DOHH2 (cell line): ENCODE measurements around the gene OBSCN.

Source experiments
- H3F3A ChIP-seq: fragments of 200-600 bp; sonication (generic), shearing (Covaris generic); 2 replicates; pipeline ENCODE4 v1.6.0; 2016; ENCODE audit warnings: antibody characterized with exemption, mild to moderate bottlenecking; ENCODE audit not compliant: control insufficient read depth, insufficient read depth
- H3K27ac ChIP-seq: fragments of 200-600 bp; sonication (generic); 2 replicates; pipeline ENCODE4 v1.5.1; 2014; ENCODE audit warnings: low read depth, mild to moderate bottlenecking, low read length, moderate library complexity
- H3K27me3 ChIP-seq: fragments of 200-600 bp; sonication (generic); 2 replicates; pipeline ENCODE4 v1.6.1; 2014; ENCODE audit warnings: mild to moderate bottlenecking, low read length, mixed read lengths; ENCODE audit not compliant: control insufficient read depth
- H3K36me3 ChIP-seq: fragments of 200-600 bp; sonication (generic); 2 replicates; pipeline ENCODE4 v1.6.1; 2014; ENCODE audit warnings: mild to moderate bottlenecking, low read length, moderate library complexity, mixed read lengths; ENCODE audit not compliant: control insufficient read depth
- H3K4me1 ChIP-seq: fragments of 200-600 bp; sonication (generic); 2 replicates; pipeline ENCODE4 v1.6.1; 2014; ENCODE audit warnings: mild to moderate bottlenecking, low read length, mixed read lengths; ENCODE audit not compliant: control insufficient read depth
- H3K4me2 ChIP-seq: fragments of 200-600 bp; sonication (generic); 2 replicates; pipeline ENCODE4 v1.6.0; 2014; ENCODE audit warnings: mild to moderate bottlenecking, low read length, moderate library complexity
- H3K4me3 ChIP-seq: fragments of 200-600 bp; sonication (generic); 2 replicates; pipeline ENCODE4 v1.5.1; 2014; ENCODE audit warnings: mild to moderate bottlenecking, low read length, mixed read lengths
- H3K79me2 ChIP-seq: fragments of 200-600 bp; sonication (generic); 2 replicates; pipeline ENCODE4 v1.6.1; 2014; ENCODE audit warnings: mild to moderate bottlenecking, low read length, mixed read lengths; ENCODE audit not compliant: control insufficient read depth
- H3K9me2 ChIP-seq: fragments of 200-600 bp; sonication (generic); replicated peaks from 2 replicates; pipeline ENCODE4 v1.6.1; 2014; ENCODE audit warnings: mild to moderate bottlenecking, low read length, mixed read lengths; ENCODE audit not compliant: control insufficient read depth
- H3K9me3 ChIP-seq: fragments of 200-600 bp; sonication (generic); 2 replicates; pipeline ENCODE4 v1.6.1; 2014; ENCODE audit warnings: antibody characterized with exemption, low read length, mixed read lengths; ENCODE audit not compliant: control insufficient read depth, insufficient read depth
- H4K20me1 ChIP-seq: fragments of 200-600 bp; sonication (generic); 2 replicates; pipeline ENCODE4 v1.6.0; 2014; ENCODE audit warnings: low read depth, mild to moderate bottlenecking, antibody characterized with exemption, low read length, moderate library complexity; ENCODE audit not compliant: control insufficient read depth, insufficient read depth
- CTCF ChIP-seq: fragments of 200-600 bp; sonication (generic); IDR thresholded peaks from one replicate; pipeline ENCODE4 v1.5.1; 2014; ENCODE audit warnings: antibody characterized with exemption, mild to moderate bottlenecking, low read depth, low read length; ENCODE audit not compliant: poor library complexity, severe bottlenecking
- EZH2phosphoT487 ChIP-seq: fragments of 200-600 bp; sonication (generic); IDR thresholded peaks from 2 replicates; pipeline ENCODE4 v1.6.1; 2017; ENCODE audit warnings: borderline replicate concordance, mild to moderate bottlenecking, antibody characterized with exemption, low read length, moderate library complexity, mixed read lengths

OBSCN gene

GRCh38 chr1:228385232-228385631, 177.4 kb downstream of the OBSCN start:
- Histone ChIP-seq H3F3A (no peaks in the 10 kb centered on the region), H3K36me3 (no peaks in the 10 kb centered on the region), H3K9me2 (no peaks in the 10 kb centered on the region), H3K9me3 (no peaks in the 10 kb centered on the region), H4K20me1 (no peaks in the 10 kb centered on the region), H3K4me3 (no peak overlapping the region), H3K27me3 (peaks cover 5% of the 10 kb centered on the region; the same call in 1 of the 2 replicates), H3K27ac (no peak overlapping the region), H3K4me2 (no peak overlapping the region), H3K79me2 (no peaks in the 10 kb centered on the region), H3K4me1 (no peaks in the 10 kb centered on the region)
- TF ChIP-seq CTCF (no peak), EZH2phosphoT487 (no peak)

GRCh38 chr1:228387321-228387720, 179.5 kb downstream of the OBSCN start:
- Histone ChIP-seq H3K9me2 (no peaks in the 10 kb centered on the region), H3K27ac (no peak overlapping the region), H3K4me3 (no peak overlapping the region), H3K4me2 (no peak overlapping the region), H4K20me1 (no peaks in the 10 kb centered on the region), H3K9me3 (no peaks in the 10 kb centered on the region), H3K4me1 (no peaks in the 10 kb centered on the region), H3K36me3 (peaks cover under 1% of the 10 kb centered on the region; the same call in 1 of the 2 replicates), H3F3A (no peaks in the 10 kb centered on the region), H3K79me2 (no peaks in the 10 kb centered on the region), H3K27me3 (no peaks in the 10 kb centered on the region)
- TF ChIP-seq EZH2phosphoT487, result no peak
- TF ChIP-seq CTCF, result no peak

- no peaks in the 10 kb centered on the region for H3K79me2 ChIP-seq
- H3K4me2 ChIP-seq, result no peak overlapping the region
- H3K27ac ChIP-seq, result no peak overlapping the region
- H3K36me3 ChIP-seq, result peaks cover 18% of the 10 kb centered on the region
- no peaks in the 10 kb centered on the region for H3K9me2 ChIP-seq
- H4K20me1 ChIP-seq, result no peaks in the 10 kb centered on the region
- H3K4me3 ChIP-seq, result no peak overlapping the region
- no peak for TF ChIP-seq EZH2phosphoT487
- TF ChIP-seq CTCF, result no peak
- no peaks in the 10 kb centered on the region for H3K4me1 ChIP-seq
- H3K9me3 ChIP-seq, result no peaks in the 10 kb centered on the region
- no peaks in the 10 kb centered on the region for H3F3A ChIP-seq
- no peaks in the 10 kb centered on the region for H3K27me3 ChIP-seq
These were observed 182.8 kb downstream of the OBSCN start for GRCh38 chr1:228390649-228391048.
